SK-N-SH (cell line): ENCODE data around the gene GNA14. TPM values are rescaled to one million over a fixed set of nuclear protein-coding genes. Genes with fewer than 3 reads are reported as not detected.
A peak's percentile ranks its signal among the peaks of the same experiment; 100 is the strongest.

Source experiments
- CTCF ChIA-PET: fragments of 300-600, 350-600 bp; formaldehyde crosslinking; extraction: SDS; loops from one replicate; lab custom pipeline; 2021; lab: Yijun Ruan, JAX
- POLR2A ChIA-PET: fragments of 350-600 bp; sonication (Branson Sonifier 250); formaldehyde crosslinking; extraction: SDS; loops from one replicate; lab custom pipeline; 2020; ENCODE audit warnings: antibody characterized with exemption, inconsistent platforms; lab: Yijun Ruan, JAX
- DNase-seq: peaks from one replicate; pipeline ENCODE4 v3.0.0; 2012
- H2AFZ ChIP-seq: fragments of 200-600 bp; sonication (generic); 2 replicates; pipeline ENCODE4 v1.8.1; 2016; ENCODE audit warnings: antibody characterized with exemption, mild to moderate bottlenecking, low read depth
- H3F3A ChIP-seq: fragments of 200-600 bp; sonication (generic); replicated peaks from 2 replicates; pipeline ENCODE3; 2016; ENCODE audit warnings: antibody characterized with exemption, mild to moderate bottlenecking; ENCODE audit not compliant: insufficient read depth
- H3K27ac ChIP-seq, 2 experiments: fragments of 200-500 bp in 1 of 2; fragments of 200-600 bp in 1 of 2; sonication (Bioruptor generic) in 1 of 2; sonication (generic), shearing (Covaris generic) in 1 of 2; 2 replicates each; pipeline versions ENCODE4 v1.5.1 to v1.6.1; 2014 to 2016; ENCODE audit warnings: low read depth in 2 of 2, inconsistent platforms in 1 of 2, low read length in 1 of 2, mild to moderate bottlenecking in 1 of 2, mixed read lengths in 1 of 2
- H3K27me3 ChIP-seq: fragments of 200-600 bp; sonication (generic), shearing (Covaris generic); 2 replicates; pipeline ENCODE4 v1.6.1; 2016; ENCODE audit warnings: mixed run types; ENCODE audit not compliant: insufficient read depth
- H3K36me3 ChIP-seq, 2 experiments: fragments of 200-500 bp in 1 of 2; fragments of 200-600 bp in 1 of 2; sonication (Bioruptor generic) in 1 of 2; sonication (generic) in 1 of 2; replicated peaks in 1 of 2; 2 replicates each; pipeline versions ENCODE3 to v1.5.1; 2014 to 2016; ENCODE audit warnings: low read length in 1 of 2, mild to moderate bottlenecking in 1 of 2; ENCODE audit not compliant: insufficient read depth in 2 of 2, control insufficient read depth in 1 of 2
- H3K4me1 ChIP-seq, 2 experiments: fragments of 200-500 bp in 1 of 2; fragments of 200-600 bp in 1 of 2; sonication (Bioruptor generic) in 1 of 2; sonication (generic), shearing (Covaris generic) in 1 of 2; 2 replicates each; pipeline versions ENCODE4 v1.5.1 to v1.6.1; 2014 to 2016; ENCODE audit warnings: low read depth in 1 of 2, low read length in 1 of 2, mixed run types in 1 of 2; ENCODE audit not compliant: insufficient read depth in 2 of 2, control insufficient read depth in 1 of 2
- H3K4me2 ChIP-seq: fragments of 200-600 bp; sonication (generic), shearing (Covaris generic); 2 replicates; pipeline ENCODE4 v1.6.1; 2017; ENCODE audit warnings: mixed run types
- H3K4me3 ChIP-seq, 2 experiments: fragments of 200-500 bp in 1 of 2; fragments of 200-600 bp in 1 of 2; sonication (Bioruptor generic) in 1 of 2; sonication (generic), shearing (Covaris generic) in 1 of 2; 2 replicates each; pipeline versions ENCODE4 v1.5.1 to v1.8.1; 2014 to 2016; ENCODE audit warnings: low read depth in 2 of 2, inconsistent platforms in 1 of 2, low read length in 1 of 2, mild to moderate bottlenecking in 1 of 2, mixed read lengths in 1 of 2, moderate library complexity in 1 of 2
- H3K79me2 ChIP-seq: fragments of 200-600 bp; sonication (generic); 2 replicates; pipeline ENCODE4 v1.8.1; 2017; ENCODE audit warnings: mild to moderate bottlenecking; ENCODE audit not compliant: insufficient read depth
- H3K9ac ChIP-seq: fragments of 200-600 bp; sonication (generic); 2 replicates; pipeline ENCODE4 v1.6.1; 2017; ENCODE audit warnings: mixed run types
- H3K9me2 ChIP-seq: fragments of 200-600 bp; sonication (generic); 2 replicates; pipeline ENCODE4 v1.6.1; 2017; ENCODE audit warnings: mixed run types
- H3K9me3 ChIP-seq: fragments of 200-600 bp; sonication (generic); 2 replicates; pipeline ENCODE4 v1.6.1; 2017; ENCODE audit warnings: mixed run types, mild to moderate bottlenecking, moderate library complexity
- H4K20me1 ChIP-seq: fragments of 200-600 bp; sonication (generic); 2 replicates; pipeline ENCODE4 v1.6.1; 2017; ENCODE audit warnings: mild to moderate bottlenecking, mixed run types; ENCODE audit not compliant: insufficient read depth
- CHD2 ChIP-seq: fragments of 150-350 bp; IDR thresholded peaks from 2 replicates; pipeline ENCODE4 v1.6.1; 2018; ENCODE audit warnings: low read length; ENCODE audit not compliant: partially characterized antibody
- EP300 ChIP-seq, 2 experiments: IDR thresholded peaks; 2 replicates each; pipeline versions ENCODE4 v1.4.0 to v1.6.1; 2012; ENCODE audit warnings: borderline replicate concordance in 1 of 2, low read depth in 1 of 2, low read length in 1 of 2
- EZH2phosphoT487 ChIP-seq: fragments of 200-600 bp; sonication (generic); IDR thresholded peaks from 2 replicates; pipeline ENCODE4 v1.6.1; 2017; ENCODE audit warnings: low read depth, mixed run types, mild to moderate bottlenecking, antibody characterized with exemption, moderate library complexity, borderline replicate concordance
- FOXJ3 ChIP-seq: sonication (generic); formaldehyde crosslinking; IDR thresholded peaks from 2 replicates; pipeline ENCODE4 v1.5.1; 2020; ENCODE audit warnings: mild to moderate bottlenecking, missing genetic modification reagents
- GABPA ChIP-seq: IDR thresholded peaks from 2 replicates; pipeline ENCODE4 v1.4.0; 2012; ENCODE audit warnings: low read depth, mild to moderate bottlenecking
- IRF3 ChIP-seq: fragments of 150-350 bp; IDR thresholded peaks from 2 replicates; pipeline ENCODE4 v1.6.1; 2016; ENCODE audit warnings: mild to moderate bottlenecking, low read depth, low read length
- POLR2AphosphoS5 ChIP-seq: IDR thresholded peaks from 2 replicates; pipeline ENCODE4 v1.6.1; 2012; ENCODE audit warnings: low read depth, low read length
- RCOR1 ChIP-seq: fragments of 150-350 bp; IDR thresholded peaks from 2 replicates; pipeline ENCODE4 v1.6.1; 2017; ENCODE audit warnings: antibody characterized with exemption, low read length
- RFX5 ChIP-seq: IDR thresholded peaks from 2 replicates; pipeline ENCODE4 v1.6.1; 2012; ENCODE audit warnings: mild to moderate bottlenecking, improper control_type of control experiment, low read length
- RXRA ChIP-seq: IDR thresholded peaks from 2 replicates; pipeline ENCODE4 v1.4.0; 2012; ENCODE audit warnings: low read depth, mild to moderate bottlenecking, borderline replicate concordance
- TAF1 ChIP-seq: IDR thresholded peaks from 2 replicates; pipeline ENCODE4 v1.6.1; 2012; ENCODE audit warnings: low read depth, mild to moderate bottlenecking, low read length, moderate library complexity, borderline replicate concordance
- TEAD4 ChIP-seq: IDR thresholded peaks from 2 replicates; pipeline ENCODE4 v1.4.0; 2012; ENCODE audit warnings: mild to moderate bottlenecking, borderline replicate concordance; ENCODE audit not compliant: insufficient read depth
- USF2 ChIP-seq: fragments of 150-350 bp; IDR thresholded peaks from 2 replicates; pipeline ENCODE4 v1.6.1; 2017; ENCODE audit warnings: antibody characterized with exemption, low read length, low read depth, borderline replicate concordance
- whole genome bisulfite sequencing: methylation state at CpG from one replicate; pipeline ENCODE4 v1.1.6; 2017; ENCODE audit warnings: low lambda C conversion rate; 5-methylcytosine and 5-hydroxymethylcytosine counted together
- polyA plus RNA-seq, 3 experiments: library from polyadenylated mRNA; depleted of rRNA; stranded (reverse); fragments of >200 nt; gene quantifications; 2 replicates each; pipeline ENCODE4 v1.2.3, GENCODE V29; 2012
- TF ChIP-seq, protein P1 (sequence below): fragments of 200-600 bp; sonication (generic); IDR thresholded peaks from 2 replicates; pipeline ENCODE4 v1.6.1; 2017; ENCODE audit warnings: antibody characterized with exemption, mild to moderate bottlenecking, moderate library complexity
- TF ChIP-seq, protein P2 (sequence below): IDR thresholded peaks from 2 replicates; pipeline ENCODE4 v1.4.0; 2012; ENCODE audit warnings: low read depth
- TF ChIP-seq, protein P3 (sequence below): IDR thresholded peaks from 2 replicates; pipeline ENCODE4 v1.4.0; 2012; ENCODE audit warnings: low read depth, borderline replicate concordance

GNA14 gene
- polyA plus RNA-seq, 1 of the 3 experiments (the other 2 are of a cell fraction) = 0.15 TPM

GRCh38 chr9:77599492-77599891, 48.6 kb downstream of the GNA14 start:
- TF ChIP-seq, protein P1, sequence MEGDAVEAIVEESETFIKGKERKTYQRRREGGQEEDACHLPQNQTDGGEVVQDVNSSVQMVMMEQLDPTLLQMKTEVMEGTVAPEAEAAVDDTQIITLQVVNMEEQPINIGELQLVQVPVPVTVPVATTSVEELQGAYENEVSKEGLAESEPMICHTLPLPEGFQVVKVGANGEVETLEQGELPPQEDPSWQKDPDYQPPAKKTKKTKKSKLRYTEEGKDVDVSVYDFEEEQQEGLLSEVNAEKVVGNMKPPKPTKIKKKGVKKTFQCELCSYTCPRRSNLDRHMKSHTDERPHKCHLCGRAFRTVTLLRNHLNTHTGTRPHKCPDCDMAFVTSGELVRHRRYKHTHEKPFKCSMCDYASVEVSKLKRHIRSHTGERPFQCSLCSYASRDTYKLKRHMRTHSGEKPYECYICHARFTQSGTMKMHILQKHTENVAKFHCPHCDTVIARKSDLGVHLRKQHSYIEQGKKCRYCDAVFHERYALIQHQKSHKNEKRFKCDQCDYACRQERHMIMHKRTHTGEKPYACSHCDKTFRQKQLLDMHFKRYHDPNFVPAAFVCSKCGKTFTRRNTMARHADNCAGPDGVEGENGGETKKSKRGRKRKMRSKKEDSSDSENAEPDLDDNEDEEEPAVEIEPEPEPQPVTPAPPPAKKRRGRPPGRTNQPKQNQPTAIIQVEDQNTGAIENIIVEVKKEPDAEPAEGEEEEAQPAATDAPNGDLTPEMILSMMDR = no peak
- TF ChIP-seq IRF3 (no peak), RCOR1 (no peak), TEAD4 (no peak), POLR2AphosphoS5 (no peak), RXRA (no peak), USF2 (no peak), FOXJ3 (CRISPR knock-in tag) (no peak), CHD2 (no peak), GABPA (no peak), EP300 (IDR thresholded peaks at IDR 0.05; ENCODE audit: borderline replicate concordance in 1 of 2, low read depth in 1 of 2, low read length in 1 of 2) (no peak), TAF1 (no peak), RFX5 (no peak), EZH2phosphoT487 (no peak)
- TF ChIP-seq, protein P2, sequence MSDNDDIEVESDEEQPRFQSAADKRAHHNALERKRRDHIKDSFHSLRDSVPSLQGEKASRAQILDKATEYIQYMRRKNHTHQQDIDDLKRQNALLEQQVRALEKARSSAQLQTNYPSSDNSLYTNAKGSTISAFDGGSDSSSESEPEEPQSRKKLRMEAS = no peak
- TF ChIP-seq, protein P3, sequence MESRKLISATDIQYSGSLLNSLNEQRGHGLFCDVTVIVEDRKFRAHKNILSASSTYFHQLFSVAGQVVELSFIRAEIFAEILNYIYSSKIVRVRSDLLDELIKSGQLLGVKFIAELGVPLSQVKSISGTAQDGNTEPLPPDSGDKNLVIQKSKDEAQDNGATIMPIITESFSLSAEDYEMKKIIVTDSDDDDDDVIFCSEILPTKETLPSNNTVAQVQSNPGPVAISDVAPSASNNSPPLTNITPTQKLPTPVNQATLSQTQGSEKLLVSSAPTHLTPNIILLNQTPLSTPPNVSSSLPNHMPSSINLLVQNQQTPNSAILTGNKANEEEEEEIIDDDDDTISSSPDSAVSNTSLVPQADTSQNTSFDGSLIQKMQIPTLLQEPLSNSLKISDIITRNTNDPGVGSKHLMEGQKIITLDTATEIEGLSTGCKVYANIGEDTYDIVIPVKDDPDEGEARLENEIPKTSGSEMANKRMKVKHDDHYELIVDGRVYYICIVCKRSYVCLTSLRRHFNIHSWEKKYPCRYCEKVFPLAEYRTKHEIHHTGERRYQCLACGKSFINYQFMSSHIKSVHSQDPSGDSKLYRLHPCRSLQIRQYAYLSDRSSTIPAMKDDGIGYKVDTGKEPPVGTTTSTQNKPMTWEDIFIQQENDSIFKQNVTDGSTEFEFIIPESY = no peak
- Histone ChIP-seq H3K9ac (no peak overlapping the region), H3K9me3 (no peaks in the 10 kb centered on the region), H3K9me2 (no peaks in the 10 kb centered on the region), H3K36me3 (no peaks in the 10 kb centered on the region), H3K4me1 (peaks cover 24 to 33% of the 10 kb centered on the region in 2 experiments; a peak in 3 of 4 replicates), H3K27me3 (no peaks in the 10 kb centered on the region), H2AFZ (no peak overlapping the region), H3K4me2 (no peak overlapping the region), H4K20me1 (no peaks in the 10 kb centered on the region), H3K27ac (peak overlapping the region in 1 of 2 experiments; percentile 58; a peak in 2 of 4 replicates), H3K79me2 (no peaks in the 10 kb centered on the region), H3F3A (no peaks in the 10 kb centered on the region), H3K4me3 (no peak overlapping the region)
- DNase-seq = no peak
- ChIA-PET POLR2A (no interaction called here), CTCF (interaction anchor here (1.4 kb wide), 1 partner anchor 45 kb away, joined by 3 read pairs; no protein-coding TSS in a partner anchor)
- 91% methylated on average over 8 of the region's 8 CpGs for WGBS
